Testis (tissue), 2 donors: ENCODE results near the gene TMEM178B.

Source experiments
- CTCF ChIP-seq, 3 experiments: fragments of 450-650 bp in 2 of 3; fragments of 200-600 bp in 1 of 3; sonication (generic) in 1 of 3; IDR thresholded peaks; one replicate each; pipeline ENCODE4 v1.5.1; 2016 to 2019; ENCODE audit warnings: antibody characterized with exemption in 3 of 3, mild to moderate bottlenecking in 2 of 3, moderate library complexity in 1 of 3
- POLR2A ChIP-seq: fragments of 450-650 bp; IDR thresholded peaks from one replicate; pipeline ENCODE4 v1.6.1; 2017; ENCODE audit warnings: antibody characterized with exemption, mild to moderate bottlenecking, moderate library complexity

GRCh38 chr7:141486959-141487358, 413.1 kb downstream of the TMEM178B start:
- TF ChIP-seq POLR2A: no peak
- no peak for TF ChIP-seq CTCF (IDR thresholded peaks at IDR 0.05)
